CD4-positive, CD25-positive, alpha-beta regulatory T cell (primary cell): ENCODE data around the gene ADAMTS8. TPM values are rescaled to one million over a fixed set of nuclear protein-coding genes. Genes with fewer than 3 reads are reported as not detected.

ENCODE experiments used
- ATAC-seq, 2 donors: fragments of 150-1000 bp; cut with Tn5 transposase; one replicate each; pipeline ENCODE4 v1.10.0; 2021; ENCODE audit warnings: low read depth in 2 of 2, moderate number of reproducible peaks in 2 of 2, moderate library complexity in 1 of 2
- DNase-seq, 3 donors: peaks; one replicate each; pipeline versions ENCODE4 v3.0.0 to v3.0.0-alpha.2; 2012 to 2022; ENCODE audit warnings: mixed read lengths in 1 of 3
- H3K27ac ChIP-seq: one replicate; pipeline ENCODE4 v1.7.0; 2013; ENCODE audit warnings: mild to moderate bottlenecking, low read length; ENCODE audit not compliant: insufficient read depth, poor library complexity, severe bottlenecking
- H3K27me3 ChIP-seq: one replicate; pipeline ENCODE4 v1.7.0; 2013; ENCODE audit warnings: low read length; ENCODE audit not compliant: control insufficient read depth, insufficient read depth
- H3K36me3 ChIP-seq: one replicate; pipeline ENCODE4 v1.7.0; 2013; ENCODE audit warnings: mild to moderate bottlenecking, low read length, moderate library complexity; ENCODE audit not compliant: control insufficient read depth, insufficient read depth
- H3K4me1 ChIP-seq: 2 replicates; pipeline ENCODE4 v1.7.0; 2013; ENCODE audit warnings: mild to moderate bottlenecking, low read length; ENCODE audit not compliant: insufficient read depth, control insufficient read depth, poor library complexity, severe bottlenecking
- H3K4me3 ChIP-seq: one replicate; pipeline ENCODE4 v1.7.0; 2013; ENCODE audit warnings: low read depth, mild to moderate bottlenecking, low read length, moderate library complexity
- H3K9me3 ChIP-seq, 2 experiments: 1 replicate in 1 of 2; 2 replicates in 1 of 2; pipeline ENCODE4 v1.7.0; 2013; ENCODE audit warnings: low read length in 2 of 2, mild to moderate bottlenecking in 1 of 2, moderate library complexity in 1 of 2; ENCODE audit not compliant: control insufficient read depth in 2 of 2
- H3K27ac Mint-ChIP-seq, 3 donors: one replicate each; pipeline ENCODE4 v1.8.0; 2020 to 2022; ENCODE audit warnings: mild to moderate bottlenecking in 3 of 3, mixed read lengths in 3 of 3, moderate library complexity in 2 of 3
- H3K27me3 Mint-ChIP-seq: one replicate; pipeline ENCODE4 v1.8.0; 2022; ENCODE audit warnings: mild to moderate bottlenecking, mixed read lengths
- H3K36me3 Mint-ChIP-seq: one replicate; pipeline ENCODE4 v1.8.0; 2020; ENCODE audit warnings: mixed read lengths
- H3K4me1 Mint-ChIP-seq, 4 donors: one replicate each; pipeline ENCODE4 v1.8.0; 2020 to 2022; ENCODE audit warnings: mixed read lengths in 4 of 4, mild to moderate bottlenecking in 1 of 4
- H3K4me3 Mint-ChIP-seq, 4 donors: one replicate each; pipeline ENCODE4 v1.8.0; 2020 to 2022; ENCODE audit warnings: mild to moderate bottlenecking in 4 of 4, mixed read lengths in 4 of 4, moderate library complexity in 3 of 4
- H3K9me3 Mint-ChIP-seq, 7 donors: one replicate each; pipeline ENCODE4 v1.8.0; 2020 to 2022; ENCODE audit warnings: mixed read lengths in 7 of 7, mild to moderate bottlenecking in 3 of 7, moderate library complexity in 2 of 7
- polyA plus RNA-seq, 4 donors: library from polyadenylated mRNA; unstranded; fragments of 300-500 nt; fragmentation: Illumina TruSeq; gene quantifications; one replicate each; pipeline ENCODE4 v1.2.3, GENCODE V29; 2021
- total RNA-seq: library from RNA; stranded (reverse); gene quantifications from one replicate; pipeline ENCODE4 v1.2.3, GENCODE V29; 2022

The ADAMTS8 gene
- total and polyA plus RNA-seq, 5 donors from 2014 or later = 0.18 TPM; not detected in 4

GRCh38 chr11:130465263-130465662, 36.9 kb upstream of the ADAMTS8 start:
- Histone ChIP-seq H3K27ac (no peak overlapping the region), H3K4me3 (no peak overlapping the region), H3K4me1 (no peaks in the 10 kb centered on the region), H3K36me3 (no peaks in the 10 kb centered on the region), H3K27me3 (no peaks in the 10 kb centered on the region), H3K9me3 (no peaks in the 10 kb centered on the region)
- ATAC-seq = no peak
- H3K36me3 Mint-ChIP-seq = no peaks in the 10 kb centered on the region
- DNase-seq = no peak
- H3K9me3 Mint-ChIP-seq = no peaks in the 10 kb centered on the region
- H3K27me3 Mint-ChIP-seq = no peaks in the 10 kb centered on the region
- H3K4me1 Mint-ChIP-seq = no peaks in the 10 kb centered on the region
- H3K27ac Mint-ChIP-seq = no peak overlapping the region
- H3K4me3 Mint-ChIP-seq = no peak overlapping the region

- DNase-seq (no peak), ATAC-seq (no peak)
- H3K4me1 Mint-ChIP-seq = no peaks in the 10 kb centered on the region
- H3K27me3 Mint-ChIP-seq = no peaks in the 10 kb centered on the region
- Histone ChIP-seq H3K9me3 (no peaks in the 10 kb centered on the region), H3K4me3 (no peak overlapping the region), H3K27ac (no peak overlapping the region), H3K36me3 (no peaks in the 10 kb centered on the region), H3K27me3 (no peaks in the 10 kb centered on the region), H3K4me1 (no peaks in the 10 kb centered on the region)
- H3K9me3 Mint-ChIP-seq = no peaks in the 10 kb centered on the region
- no peak overlapping the region for H3K4me3 Mint-ChIP-seq
- H3K27ac Mint-ChIP-seq = no peak overlapping the region
- no peaks in the 10 kb centered on the region for H3K36me3 Mint-ChIP-seq
Observed at GRCh38 chr11:130464291-130464812, 35.9 kb upstream of the ADAMTS8 start.

GRCh38 chr11:130462931-130463330, 34.5 kb upstream of the ADAMTS8 start:
- Mint-ChIP-seq H3K27ac (no peak overlapping the region), H3K9me3 (no peaks in the 10 kb centered on the region), H3K36me3 (no peaks in the 10 kb centered on the region), H3K4me3 (no peak overlapping the region), H3K4me1 (no peaks in the 10 kb centered on the region), H3K27me3 (no peaks in the 10 kb centered on the region)
- no peak for ATAC-seq
- DNase-seq = no peak
- H3K4me1 ChIP-seq = no peaks in the 10 kb centered on the region
- no peak overlapping the region for H3K4me3 ChIP-seq
- H3K36me3 ChIP-seq = no peaks in the 10 kb centered on the region
- H3K27ac ChIP-seq = no peak overlapping the region
- no peaks in the 10 kb centered on the region for H3K27me3 ChIP-seq
- H3K9me3 ChIP-seq = no peaks in the 10 kb centered on the region

GRCh38 chr11:130462101-130462885, 33.9 kb upstream of the ADAMTS8 start:
- no peaks in the 10 kb centered on the region for H3K36me3 Mint-ChIP-seq
- no peaks in the 10 kb centered on the region for H3K27me3 Mint-ChIP-seq
- H3K27ac Mint-ChIP-seq = no peak overlapping the region
- Histone ChIP-seq H3K9me3 (no peaks in the 10 kb centered on the region), H3K36me3 (no peaks in the 10 kb centered on the region), H3K27me3 (no peaks in the 10 kb centered on the region), H3K27ac (no peak overlapping the region), H3K4me3 (no peak overlapping the region), H3K4me1 (no peaks in the 10 kb centered on the region)
- H3K9me3 Mint-ChIP-seq = no peaks in the 10 kb centered on the region
- H3K4me3 Mint-ChIP-seq = no peak overlapping the region
- DNase-seq = no peak
- no peak for ATAC-seq
- H3K4me1 Mint-ChIP-seq = no peaks in the 10 kb centered on the region

GRCh38 chr11:130459521-130459920, 31.1 kb upstream of the ADAMTS8 start:
- Mint-ChIP-seq H3K27me3 (peaks cover 6% of the 10 kb centered on the region), H3K9me3 (no peaks in the 10 kb centered on the region), H3K36me3 (no peaks in the 10 kb centered on the region), H3K4me3 (no peak overlapping the region), H3K4me1 (no peaks in the 10 kb centered on the region), H3K27ac (no peak overlapping the region)
- no peak overlapping the region for H3K27ac ChIP-seq
- peaks cover 2% of the 10 kb centered on the region for H3K27me3 ChIP-seq
- no peaks in the 10 kb centered on the region for H3K9me3 ChIP-seq
- DNase-seq (no peak), ATAC-seq (no peak)
- H3K36me3 ChIP-seq = no peaks in the 10 kb centered on the region
- no peak overlapping the region for H3K4me3 ChIP-seq
- no peaks in the 10 kb centered on the region for H3K4me1 ChIP-seq

- H3K4me1 Mint-ChIP-seq = no peaks in the 10 kb centered on the region
- H3K27me3 Mint-ChIP-seq = peaks cover 13% of the 10 kb centered on the region
- no peaks in the 10 kb centered on the region for H3K9me3 Mint-ChIP-seq
- Histone ChIP-seq H3K4me3 (no peak overlapping the region), H3K27me3 (peaks cover 2% of the 10 kb centered on the region), H3K4me1 (no peaks in the 10 kb centered on the region), H3K9me3 (no peaks in the 10 kb centered on the region), H3K36me3 (no peaks in the 10 kb centered on the region), H3K27ac (no peak overlapping the region)
- no peak for ATAC-seq
- H3K36me3 Mint-ChIP-seq = no peaks in the 10 kb centered on the region
- no peak for DNase-seq
- H3K4me3 Mint-ChIP-seq = no peak overlapping the region
- no peak overlapping the region for H3K27ac Mint-ChIP-seq
Observed at GRCh38 chr11:130458410-130458729, 30.0 kb upstream of the ADAMTS8 start.

GRCh38 chr11:130457623-130458409, 29.4 kb upstream of the ADAMTS8 start:
- Histone ChIP-seq H3K4me3 (no peak overlapping the region), H3K27ac (no peak overlapping the region), H3K36me3 (no peaks in the 10 kb centered on the region), H3K27me3 (peaks cover 2% of the 10 kb centered on the region), H3K9me3 (no peaks in the 10 kb centered on the region), H3K4me1 (no peaks in the 10 kb centered on the region)
- Mint-ChIP-seq H3K27me3 (peaks cover 15% of the 10 kb centered on the region), H3K4me3 (no peak overlapping the region), H3K9me3 (no peaks in the 10 kb centered on the region), H3K27ac (peak overlapping the region in 1 of 3 donors; percentile 60), H3K4me1 (no peaks in the 10 kb centered on the region), H3K36me3 (no peaks in the 10 kb centered on the region)
- DNase-seq (no peak), ATAC-seq (no peak)
